Suprapubic skin (tissue), 4 donors: ENCODE results near the gene RAPGEF4.

Source experiments
- CTCF ChIP-seq, 2 donors: fragments of 200-600 bp in 1 of 2; fragments of 450-650 bp in 1 of 2; sonication (generic) in 1 of 2; IDR thresholded peaks; one replicate each; pipeline ENCODE4 v1.5.1; 2016 to 2019; ENCODE audit warnings: antibody characterized with exemption in 2 of 2, mild to moderate bottlenecking in 1 of 2, moderate library complexity in 1 of 2
- EP300 ChIP-seq: sonication (generic); formaldehyde crosslinking; IDR thresholded peaks from one replicate; pipeline ENCODE4 v1.6.1; 2017; ENCODE audit warnings: antibody characterized with exemption
- POLR2A ChIP-seq, 2 donors: fragments of 450-650 bp; IDR thresholded peaks; one replicate each; pipeline ENCODE4 v1.6.1; 2017; ENCODE audit warnings: antibody characterized with exemption in 2 of 2, mild to moderate bottlenecking in 2 of 2, moderate library complexity in 2 of 2
- POLR2AphosphoS5 ChIP-seq, 3 donors: sonication (generic); formaldehyde crosslinking; IDR thresholded peaks; one replicate each; pipeline ENCODE4 v1.6.1; 2017; ENCODE audit warnings: antibody characterized with exemption in 3 of 3

GRCh38 chr2:172847188-172847587 is 111.5 kb downstream of the RAPGEF4 start:
- TF ChIP-seq CTCF (IDR thresholded peaks at IDR 0.05) (no peak), POLR2A (IDR thresholded peaks at IDR 0.05) (no peak), POLR2AphosphoS5 (IDR thresholded peaks at IDR 0.05) (no peak), EP300 (no peak)
